ENCODE measurements around the gene RPL10A. TPM values are rescaled to one million over a fixed set of nuclear protein-coding genes. Genes with fewer than 3 reads are reported as not detected.

The RPL10A gene
- polyA plus RNA-seq, 3 donors = 345 to 1,242 (median 421) TPM

- no peak for TF ChIP-seq CTCF (IDR thresholded peaks at IDR 0.05)
- no peaks in the 10 kb centered on the region for H3K9me3 ChIP-seq (replicated peaks in 1 of 2; ENCODE audit: control insufficient read depth in 1 of 2, insufficient read depth in 1 of 2, low read length in 2 of 2)
- no peak overlapping the region for H3K27ac ChIP-seq (ENCODE audit: low read depth in 1 of 2, low read length in 2 of 2)
- no peak for DNase-seq
- intact Hi-C loops (cut with micrococcal nuclease) = no loop called here
- peaks cover 34 to 49% of the 10 kb centered on the region in 2 donors for H3K36me3 ChIP-seq (replicated peaks in 1 of 2; ENCODE audit: control insufficient read depth in 1 of 2, insufficient read depth in 2 of 2, low read length in 2 of 2)
- H3K4me1 ChIP-seq (ENCODE audit: control insufficient read depth in 1 of 2, insufficient read depth in 2 of 2, low read length in 2 of 2) = peaks cover 16 to 23% of the 10 kb centered on the region in 2 donors
- H3K9ac ChIP-seq (ENCODE audit: insufficient read depth, low read length, poor library complexity, severe bottlenecking) = no peak overlapping the region
- Mint-ChIP-seq H3K4me3 (no peak overlapping the region), H3K36me3 (peaks cover 41 to 53% of the 10 kb centered on the region in 2 donors), H3K9me3 (peaks cover 0 to 5% (median 0%) of the 10 kb centered on the region in 7 donors), H3K27me3 (ENCODE audit: low read depth in 3 of 3) (peaks cover 0 to 6% (median 5%) of the 10 kb centered on the region in 3 donors), H3K4me1 (peaks cover 29% of the 10 kb centered on the region), H3K27ac (peak overlapping the region in 2 of 7 donors; percentile 46 to 67)
- WGBS (ENCODE audit: insufficient coverage) = 97% methylated on average over 3 of the region's 9 CpGs
- no peaks in the 10 kb centered on the region for H3K27me3 ChIP-seq (ENCODE audit: control insufficient read depth in 2 of 2, insufficient read depth in 2 of 2, low read length in 2 of 2)
- peaks cover 51% of the 10 kb centered on the region for H4K20me1 ChIP-seq (ENCODE audit: insufficient read depth, low read length)
- H2AFZ ChIP-seq (ENCODE audit: insufficient read depth, low read depth, low read length, poor library complexity, severe bottlenecking) = no peak overlapping the region
- H3K4me3 ChIP-seq (replicated peaks in 1 of 3; ENCODE audit: low read depth in 2 of 3, low read length in 3 of 3) = no peak overlapping the region
- peaks cover 28% of the 10 kb centered on the region for H3K79me2 ChIP-seq (ENCODE audit: insufficient read depth, low read length)
- H3K4me2 ChIP-seq (replicated peaks; ENCODE audit: extremely low read depth, low read length, poor library complexity, severe bottlenecking) = no peak overlapping the region
These were observed 5.1 kb downstream of the RPL10A start for GRCh38 chr6:35473075-35473849.

- no peak overlapping the region for H3K4me3 Mint-ChIP-seq
- H3K4me1 Mint-ChIP-seq = peaks cover 29% of the 10 kb centered on the region
- no peak overlapping the region for H3K4me3 ChIP-seq (replicated peaks in 1 of 3; ENCODE audit: low read depth in 2 of 3, low read length in 3 of 3)
- peaks cover 50% of the 10 kb centered on the region for H4K20me1 ChIP-seq (ENCODE audit: insufficient read depth, low read length)
- TF ChIP-seq CTCF (IDR thresholded peaks at IDR 0.05) = no peak
- DNase-seq = no peak
- no peak overlapping the region for H3K4me2 ChIP-seq (replicated peaks; ENCODE audit: extremely low read depth, low read length, poor library complexity, severe bottlenecking)
- peaks cover 23% of the 10 kb centered on the region for H3K79me2 ChIP-seq (ENCODE audit: insufficient read depth, low read length)
- peaks cover 41 to 53% of the 10 kb centered on the region in 2 donors for H3K36me3 Mint-ChIP-seq
- peak overlapping the region in 1 of 7 donors; percentile 30 for H3K27ac Mint-ChIP-seq
- no peak overlapping the region for H2AFZ ChIP-seq (ENCODE audit: insufficient read depth, low read depth, low read length, poor library complexity, severe bottlenecking)
- H3K9me3 ChIP-seq (replicated peaks in 1 of 2; ENCODE audit: control insufficient read depth in 1 of 2, insufficient read depth in 1 of 2, low read length in 2 of 2) = no peaks in the 10 kb centered on the region
- no peak overlapping the region for H3K9ac ChIP-seq (ENCODE audit: insufficient read depth, low read length, poor library complexity, severe bottlenecking)
- H3K27me3 Mint-ChIP-seq (ENCODE audit: low read depth in 3 of 3) = peaks cover 0 to 6% (median 5%) of the 10 kb centered on the region in 3 donors
- H3K36me3 ChIP-seq (replicated peaks in 1 of 2; ENCODE audit: control insufficient read depth in 1 of 2, insufficient read depth in 2 of 2, low read length in 2 of 2) = peaks cover 34 to 49% of the 10 kb centered on the region in 2 donors
- H3K27me3 ChIP-seq (ENCODE audit: control insufficient read depth in 2 of 2, insufficient read depth in 2 of 2, low read length in 2 of 2) = no peaks in the 10 kb centered on the region
- peaks cover 0 to 3% (median 0%) of the 10 kb centered on the region in 7 donors for H3K9me3 Mint-ChIP-seq
- H3K27ac ChIP-seq (ENCODE audit: low read depth in 1 of 2, low read length in 2 of 2) = no peak overlapping the region
- peaks cover 16 to 20% of the 10 kb centered on the region in 2 donors for H3K4me1 ChIP-seq (ENCODE audit: control insufficient read depth in 1 of 2, insufficient read depth in 2 of 2, low read length in 2 of 2)
- intact Hi-C loops (cut with micrococcal nuclease) = no loop called here
These were observed 5.6 kb downstream of the RPL10A start for GRCh38 chr6:35473850-35474130.

All from CD14-positive monocyte (primary cell).